GM18526 (cell line): ENCODE measurements around the gene DNAJC15.

Experiments used
- POLR2A ChIP-seq: IDR thresholded peaks from 3 replicates; pipeline ENCODE4 v1.6.1; 2011; ENCODE audit not compliant: insufficient read length; ENCODE audit errors: extremely low read depth

The DNAJC15 gene

GRCh38 chr13:43126420-43126819, 103.0 kb downstream of the DNAJC15 start:
- TF ChIP-seq POLR2A, result no peak

GRCh38 chr13:43127103-43127798, 103.9 kb downstream of the DNAJC15 start:
- no peak for TF ChIP-seq POLR2A

- no peak for TF ChIP-seq POLR2A
Measured at GRCh38 chr13:43127827-43128226, 104.4 kb downstream of the DNAJC15 start.

- TF ChIP-seq POLR2A, result no peak
Measured at GRCh38 chr13:43128504-43128961, 105.1 kb downstream of the DNAJC15 start.

- TF ChIP-seq POLR2A, result no peak
Measured at GRCh38 chr13:43129066-43129465, 105.7 kb downstream of the DNAJC15 start.

GRCh38 chr13:43129511-43130110, 106.2 kb downstream of the DNAJC15 start:
- no peak for TF ChIP-seq POLR2A

GRCh38 chr13:43132257-43132656, 108.9 kb downstream of the DNAJC15 start:
- TF ChIP-seq POLR2A, result no peak

GRCh38 chr13:43132911-43133310, 109.5 kb downstream of the DNAJC15 start:
- TF ChIP-seq POLR2A, result no peak

GRCh38 chr13:43133792-43134191, 110.4 kb downstream of the DNAJC15 start:
- no peak for TF ChIP-seq POLR2A

GRCh38 chr13:43134868-43135267, 111.5 kb downstream of the DNAJC15 start:
- TF ChIP-seq POLR2A, result no peak

- no peak for TF ChIP-seq POLR2A
Measured at GRCh38 chr13:43135516-43135915, 112.1 kb downstream of the DNAJC15 start.

GRCh38 chr13:43136920-43137575, 113.7 kb downstream of the DNAJC15 start:
- no peak for TF ChIP-seq POLR2A

- TF ChIP-seq POLR2A, result no peak
Measured at GRCh38 chr13:43139211-43139610, 115.8 kb downstream of the DNAJC15 start.

GRCh38 chr13:43139921-43140320, 116.5 kb downstream of the DNAJC15 start:
- no peak for TF ChIP-seq POLR2A

GRCh38 chr13:43140985-43141384, 117.6 kb downstream of the DNAJC15 start:
- TF ChIP-seq POLR2A, result no peak

- TF ChIP-seq POLR2A, result no peak
Measured at GRCh38 chr13:43141685-43142084, 118.3 kb downstream of the DNAJC15 start.

GRCh38 chr13:43143591-43143990, 120.2 kb downstream of the DNAJC15 start:
- no peak for TF ChIP-seq POLR2A
